CD4-positive, alpha-beta T cell (primary cell): Measurements from ENCODE around the gene RFC4. TPM values are rescaled to one million over a fixed set of nuclear protein-coding genes. Genes with fewer than 3 reads are reported as not detected.

Experiments
- ATAC-seq: fragments of 200-7000 bp; cut with Tn5 transposase; one replicate; pipeline ENCODE4 v1.10.0; 2022; ENCODE audit warnings: mild to moderate bottlenecking; ENCODE audit not compliant: poor library complexity
- CTCF ChIA-PET: fragments of 350-600 bp; sonication (Branson Sonifier 250); formaldehyde crosslinking; loops from one replicate; lab custom pipeline; 2021; ENCODE audit warnings: antibody characterized with exemption, inconsistent platforms; lab: Charles Lee
- POLR2A ChIA-PET: fragments of 350-600 bp; sonication (Branson Sonifier 250); formaldehyde crosslinking; loops from one replicate; lab custom pipeline; 2021; ENCODE audit warnings: antibody characterized with exemption, inconsistent platforms; lab: Charles Lee
- DNase-seq, 14 experiments: peaks; one replicate each; pipeline ENCODE4 v3.0.0-alpha.2; 2013 to 2020; ENCODE audit warnings: mixed read lengths in 2 of 14
- H3K27ac ChIP-seq, 2 donors: one replicate each; pipeline versions ENCODE4 v1.5.1 to v1.7.0; 2013; ENCODE audit warnings: low read length in 2 of 2, low read depth in 1 of 2, mild to moderate bottlenecking in 1 of 2
- H3K27me3 ChIP-seq, 2 experiments: 1 replicate in 1 of 2; 2 replicates in 1 of 2; pipeline versions ENCODE4 v1.6.1 to v1.7.0; 2013; ENCODE audit warnings: low read length in 2 of 2, control low read depth in 1 of 2, mild to moderate bottlenecking in 1 of 2, moderate library complexity in 1 of 2; ENCODE audit not compliant: insufficient read depth in 2 of 2, control insufficient read depth in 1 of 2
- H3K36me3 ChIP-seq: one replicate; pipeline ENCODE4 v1.6.1; 2013; ENCODE audit warnings: low read length, control low read depth; ENCODE audit not compliant: insufficient read depth
- H3K4me1 ChIP-seq: one replicate; pipeline ENCODE4 v1.6.1; 2013; ENCODE audit warnings: low read length, control low read depth; ENCODE audit not compliant: insufficient read depth
- H3K4me3 ChIP-seq: one replicate; pipeline ENCODE4 v1.5.1; 2013; ENCODE audit warnings: mild to moderate bottlenecking, low read length, moderate library complexity
- H3K9me3 ChIP-seq, 2 experiments: 1 replicate in 1 of 2; 2 replicates in 1 of 2; pipeline versions ENCODE4 v1.6.1 to v1.7.0; 2013; ENCODE audit warnings: low read length in 2 of 2, mild to moderate bottlenecking in 2 of 2, control low read depth in 1 of 2, moderate library complexity in 1 of 2; ENCODE audit not compliant: control insufficient read depth in 1 of 2, insufficient read depth in 1 of 2
- H3K27ac Mint-ChIP-seq: one replicate; pipeline ENCODE4 v1.8.0; 2020; ENCODE audit warnings: mixed read lengths
- H3K27me3 Mint-ChIP-seq: one replicate; pipeline ENCODE4 v1.8.0; 2021; ENCODE audit warnings: mixed read lengths
- H3K36me3 Mint-ChIP-seq: one replicate; pipeline ENCODE4 v1.8.0; 2021; ENCODE audit warnings: low read depth, mixed read lengths
- H3K4me1 Mint-ChIP-seq: one replicate; pipeline ENCODE4 v1.8.0; 2021; ENCODE audit warnings: low read depth, mixed read lengths
- H3K4me3 Mint-ChIP-seq: one replicate; pipeline ENCODE4 v1.8.0; 2020; ENCODE audit warnings: mild to moderate bottlenecking, mixed read lengths
- H3K9me3 Mint-ChIP-seq: one replicate; pipeline ENCODE4 v1.8.0; 2020; ENCODE audit warnings: mixed read lengths
- intact Hi-C, 2 experiments: fragments of 100-400 bp; cut with DNase I in 1 of 2; cut with micrococcal nuclease in 1 of 2; formaldehyde crosslinking; loops; one replicate each; pipeline versions ENCODE4 v1.15.1 to v1.9.0; 2023 to 2025; cut with DNase I, micrococcal nuclease
- total RNA-seq, 174 experiments: library from RNA in 2 of 174; stranded (reverse) in 2 of 174; gene quantifications; one replicate each; pipeline ENCODE4 v1.2.3 and lab custom pipeline; 2021 to 2026
- TF ChIP-seq, protein P1 (sequence below): fragments of 200-600 bp; IDR thresholded peaks from one replicate; pipeline ENCODE4 v1.8.0; 2022; ENCODE audit warnings: antibody characterized with exemption, mild to moderate bottlenecking

RFC4 gene
- total RNA-seq, 2 experiments from 2014 or later: 8.6 to 12.6 TPM

GRCh38 chr3:186800285-186800684 is 6.0 kb downstream of the RFC4 start:
- POLR2A ChIA-PET: interaction anchor here (1.0 to 4.1 kb wide), 3 partner anchors 12 to 27 kb away, joined by 3 to 40 read pairs (median 5); partner anchors contain the start of gene EIF4A2
- CTCF ChIA-PET: no interaction called here
- Histone ChIP-seq H3K27me3 (no peaks in the 10 kb centered on the region), H3K4me1 (peaks cover 13% of the 10 kb centered on the region), H3K9me3 (no peaks in the 10 kb centered on the region), H3K27ac (no peak overlapping the region), H3K4me3 (no peak overlapping the region), H3K36me3 (peaks cover 46% of the 10 kb centered on the region)
- ATAC-seq: no peak
- H3K27ac Mint-ChIP-seq: no peak overlapping the region
- H3K4me1 Mint-ChIP-seq: peaks cover 22% of the 10 kb centered on the region
- no peaks in the 10 kb centered on the region for H3K27me3 Mint-ChIP-seq
- H3K4me3 Mint-ChIP-seq: no peak overlapping the region
- peaks cover 61% of the 10 kb centered on the region for H3K36me3 Mint-ChIP-seq
- TF ChIP-seq, protein P1, sequence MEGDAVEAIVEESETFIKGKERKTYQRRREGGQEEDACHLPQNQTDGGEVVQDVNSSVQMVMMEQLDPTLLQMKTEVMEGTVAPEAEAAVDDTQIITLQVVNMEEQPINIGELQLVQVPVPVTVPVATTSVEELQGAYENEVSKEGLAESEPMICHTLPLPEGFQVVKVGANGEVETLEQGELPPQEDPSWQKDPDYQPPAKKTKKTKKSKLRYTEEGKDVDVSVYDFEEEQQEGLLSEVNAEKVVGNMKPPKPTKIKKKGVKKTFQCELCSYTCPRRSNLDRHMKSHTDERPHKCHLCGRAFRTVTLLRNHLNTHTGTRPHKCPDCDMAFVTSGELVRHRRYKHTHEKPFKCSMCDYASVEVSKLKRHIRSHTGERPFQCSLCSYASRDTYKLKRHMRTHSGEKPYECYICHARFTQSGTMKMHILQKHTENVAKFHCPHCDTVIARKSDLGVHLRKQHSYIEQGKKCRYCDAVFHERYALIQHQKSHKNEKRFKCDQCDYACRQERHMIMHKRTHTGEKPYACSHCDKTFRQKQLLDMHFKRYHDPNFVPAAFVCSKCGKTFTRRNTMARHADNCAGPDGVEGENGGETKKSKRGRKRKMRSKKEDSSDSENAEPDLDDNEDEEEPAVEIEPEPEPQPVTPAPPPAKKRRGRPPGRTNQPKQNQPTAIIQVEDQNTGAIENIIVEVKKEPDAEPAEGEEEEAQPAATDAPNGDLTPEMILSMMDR: no peak
- intact Hi-C loops: no loop called here
- DNase-seq: no peak
- H3K9me3 Mint-ChIP-seq: no peaks in the 10 kb centered on the region

DNA sequence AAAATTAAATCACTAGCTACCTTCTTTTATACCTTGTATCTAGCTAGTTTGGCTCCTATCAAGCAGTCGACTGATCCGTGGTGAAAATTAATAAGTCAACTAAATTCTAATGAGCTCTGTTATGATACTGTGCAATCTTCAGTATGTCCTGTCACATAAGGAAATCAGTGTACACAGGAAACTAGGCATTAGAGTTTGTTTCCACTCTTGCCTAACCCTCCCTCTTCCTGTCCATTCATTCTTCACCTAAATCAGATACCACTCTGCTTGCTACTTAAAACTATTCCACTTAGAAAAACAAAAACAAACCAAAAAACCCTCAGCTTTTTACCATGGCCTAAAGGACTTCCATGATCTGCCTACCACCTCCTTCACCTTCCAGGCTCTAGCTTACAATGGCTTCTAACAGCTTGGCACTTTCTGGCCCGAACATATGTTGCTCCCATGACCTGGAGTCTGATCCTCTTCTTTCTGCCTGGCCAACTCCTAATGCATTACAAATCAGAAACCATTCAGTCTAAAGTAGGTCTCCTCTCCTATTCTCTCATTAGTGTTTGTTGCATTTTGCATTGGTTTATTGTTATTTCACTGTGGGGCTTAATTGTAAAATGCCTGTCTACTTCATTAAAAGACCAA is 7.9 kb downstream of the RFC4 start:
- H3K4me3 Mint-ChIP-seq: no peak overlapping the region
- Histone ChIP-seq H3K27ac (no peak overlapping the region), H3K27me3 (no peaks in the 10 kb centered on the region), H3K4me1 (peaks cover 5% of the 10 kb centered on the region), H3K36me3 (peaks cover 47% of the 10 kb centered on the region), H3K9me3 (no peaks in the 10 kb centered on the region), H3K4me3 (no peak overlapping the region)
- DNase-seq: no peak
- ChIA-PET CTCF (interaction anchor here (1.0 to 1.3 kb wide), 2 partner anchors 14 to 342 kb away, joined by 3 read pairs; no protein-coding TSS in a partner anchor), POLR2A (interaction anchor here (0.6 to 4.1 kb wide), 4 partner anchors 9 to 229 kb away, joined by 3 to 40 read pairs (median 7); partner anchors contain the start of gene EIF4A2)
- H3K36me3 Mint-ChIP-seq: peaks cover 80% of the 10 kb centered on the region
- no peaks in the 10 kb centered on the region for H3K9me3 Mint-ChIP-seq
- H3K27me3 Mint-ChIP-seq: no peaks in the 10 kb centered on the region
- H3K4me1 Mint-ChIP-seq: peaks cover 16% of the 10 kb centered on the region
- TF ChIP-seq, protein P1: no peak
- no peak for ATAC-seq
- intact Hi-C loops: no loop called here
- H3K27ac Mint-ChIP-seq: no peak overlapping the region

DNA sequence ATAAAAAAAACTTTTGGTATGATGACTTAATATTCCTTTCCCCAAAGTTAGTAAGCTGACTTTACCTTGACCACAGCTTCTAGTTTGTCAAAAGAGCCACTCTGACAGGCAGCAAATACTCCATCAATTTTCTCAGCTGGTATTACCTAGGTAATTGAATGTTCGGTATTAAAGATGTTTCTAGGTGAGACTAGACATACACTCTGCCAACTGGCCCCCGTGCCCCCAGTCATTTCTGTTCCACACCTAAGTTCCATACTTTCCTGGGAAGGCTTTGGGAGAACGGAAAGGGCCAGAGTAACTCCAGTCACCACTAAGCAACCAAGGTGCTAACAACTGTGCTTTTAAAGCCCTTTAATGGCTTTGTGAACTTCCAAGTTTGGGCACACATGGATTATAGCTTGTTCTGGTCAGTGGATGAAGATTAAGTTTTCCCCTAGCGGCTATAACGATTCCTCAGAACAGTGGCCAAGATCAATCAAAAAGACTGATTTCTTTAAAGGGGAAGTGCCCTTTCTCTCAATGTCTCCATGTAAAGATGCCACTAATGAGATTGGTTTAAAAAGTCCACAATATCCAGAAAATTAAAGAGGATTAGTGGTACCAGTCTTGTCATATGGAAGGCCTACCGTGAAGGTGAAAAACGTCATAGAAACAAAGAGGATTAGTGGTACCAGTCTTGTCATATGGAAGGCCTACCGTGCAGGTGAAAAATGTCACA is 15.9 kb downstream of the RFC4 start:
- H3K27ac Mint-ChIP-seq: peak overlapping the region; percentile 96
- Histone ChIP-seq H3K36me3 (peaks cover 80% of the 10 kb centered on the region), H3K9me3 (no peaks in the 10 kb centered on the region), H3K4me3 (no peak overlapping the region), H3K27me3 (no peaks in the 10 kb centered on the region), H3K27ac (no peak overlapping the region), H3K4me1 (peaks cover 26% of the 10 kb centered on the region)
- intact Hi-C loops: no loop called here
- H3K36me3 Mint-ChIP-seq: peaks cover 98% of the 10 kb centered on the region
- CTCF ChIA-PET: no interaction called here
- DNase-seq (peak in 1 of 14 experiments; percentile 9), ATAC-seq (peak; percentile 19)
- POLR2A ChIA-PET: interaction anchor here (0.9 to 2.2 kb wide), 4 partner anchors 7 to 37 kb away, joined by 3 to 22 read pairs (median 8); partner anchors contain the start of gene EIF4A2
- H3K9me3 Mint-ChIP-seq: no peaks in the 10 kb centered on the region
- peak overlapping the region; percentile 26 for H3K4me3 Mint-ChIP-seq
- H3K4me1 Mint-ChIP-seq: peaks cover 52% of the 10 kb centered on the region
- TF ChIP-seq, protein P1: no peak
- no peaks in the 10 kb centered on the region for H3K27me3 Mint-ChIP-seq
